NCI-H345 treated with DMSO at 0.1 percent for 48 hours (cell line): Measurements from ENCODE around the gene ACBD6.
"Not testable (repeated sequence)": the region's sequence is repeated elsewhere in the genome, so short reads cannot be mapped to it uniquely, and the experiment has no call there.

Experiments used
- DNase-seq: peaks from one replicate; lab custom pipeline; 2025; ENCODE audit not compliant: unreplicated experiment; lab: John Stamatoyannopoulos, UW

ACBD6 gene

GRCh38 chr1:180502361-180503279 lies at the start of gene ACBD6:
ACBD6 (minus strand) TSS chr1:180502577; CDS start chr1:180502266, 311 bp downstream.
- peak; percentile 78 for DNase-seq

- DNase-seq, result no peak
Observed at GRCh38 chr1:180551997-180552396, 49.6 kb upstream of the ACBD6 start.

- no peak for DNase-seq
Observed at GRCh38 chr1:180550241-180550640, 47.9 kb upstream of the ACBD6 start.

GRCh38 chr1:180549770-180550169 lies 47.4 kb upstream of the ACBD6 start:
- DNase-seq, result not testable (repeated sequence)

GRCh38 chr1:180548686-180549317 lies 46.4 kb upstream of the ACBD6 start:
- peak; percentile 23 for DNase-seq

- DNase-seq, result no peak
Observed at GRCh38 chr1:180545991-180546390, 43.6 kb upstream of the ACBD6 start.

GRCh38 chr1:180544050-180544449 lies 41.7 kb upstream of the ACBD6 start:
- DNase-seq, result no peak

GRCh38 chr1:180542838-180543145 lies 40.4 kb upstream of the ACBD6 start:
- DNase-seq, result no peak

- no peak for DNase-seq
Observed at GRCh38 chr1:180542113-180542837, 39.9 kb upstream of the ACBD6 start.

- DNase-seq, result no peak
Observed at GRCh38 chr1:180540697-180541594, 38.6 kb upstream of the ACBD6 start.

GRCh38 chr1:180539136-180539535 lies 36.8 kb upstream of the ACBD6 start:
- no peak for DNase-seq

- no peak for DNase-seq
Observed at GRCh38 chr1:180536821-180537372, 34.5 kb upstream of the ACBD6 start.

- DNase-seq, result no peak
Observed at GRCh38 chr1:180535418-180535999, 33.1 kb upstream of the ACBD6 start.

GRCh38 chr1:180534214-180534613 lies 31.8 kb upstream of the ACBD6 start:
- no peak for DNase-seq

GRCh38 chr1:180533266-180533987 lies 31.1 kb upstream of the ACBD6 start:
- DNase-seq, result peak; percentile 68

GRCh38 chr1:180532854-180533253 lies 30.5 kb upstream of the ACBD6 start:
- no peak for DNase-seq

GRCh38 chr1:180530501-180530900 lies 28.1 kb upstream of the ACBD6 start:
- DNase-seq, result no peak

GRCh38 chr1:180528868-180529470 lies 26.6 kb upstream of the ACBD6 start:
- DNase-seq, result no peak

- no peak for DNase-seq
Observed at GRCh38 chr1:180527101-180527669, 24.8 kb upstream of the ACBD6 start.
